Measurements from ENCODE around the gene BCAS3. TPM values are rescaled to one million over a fixed set of nuclear protein-coding genes. Genes with fewer than 3 reads are reported as not detected.

The BCAS3 gene
- polyA plus RNA-seq, 3 donors: 10.3 to 19.1 (median 14.7) TPM

DNA sequence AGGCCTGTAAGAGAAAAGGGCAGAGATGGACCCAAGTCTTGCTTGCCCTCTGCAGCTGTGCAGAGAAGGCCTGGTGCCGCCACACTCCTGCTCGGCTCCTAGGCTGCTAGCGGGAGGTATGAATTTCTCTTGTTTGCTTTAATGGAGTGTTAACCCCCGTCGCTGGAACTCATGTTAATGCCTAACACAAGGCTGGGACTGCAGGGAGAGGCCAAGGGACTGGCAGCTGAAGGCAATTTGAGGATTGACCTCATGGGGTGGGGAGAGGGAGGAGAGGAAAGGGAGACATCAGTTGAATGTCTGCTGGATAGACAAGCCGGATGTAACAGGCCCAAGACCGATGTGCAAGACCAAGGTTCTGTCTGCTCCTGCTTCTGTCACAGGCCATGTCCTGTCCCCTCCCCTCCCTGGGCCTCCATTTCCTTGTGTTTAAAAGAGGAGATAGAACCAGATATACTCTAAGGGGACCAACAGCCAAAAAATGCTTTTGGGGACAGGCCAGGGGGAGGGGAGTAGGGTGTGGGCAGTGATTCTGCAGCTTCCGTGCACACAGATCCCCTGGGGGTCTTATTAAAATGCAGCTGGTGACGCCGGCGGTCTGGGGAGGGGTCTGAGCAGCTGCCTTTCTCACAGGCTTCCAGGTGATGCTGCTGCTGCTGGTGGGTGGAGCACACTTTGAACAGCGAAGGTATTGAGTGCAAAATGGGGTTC, 675.3 kb downstream of the BCAS3 start:
- Histone ChIP-seq H3K9me3 (replicated peaks in 1 of 2; ENCODE audit: control insufficient read depth in 1 of 2, insufficient read depth in 1 of 2, low read length in 2 of 2) (no peaks in the 10 kb centered on the region), H3K9ac (ENCODE audit: insufficient read depth, low read length, poor library complexity, severe bottlenecking) (no peak overlapping the region), H3K36me3 (replicated peaks in 1 of 2; ENCODE audit: control insufficient read depth in 1 of 2, insufficient read depth in 2 of 2, low read length in 2 of 2) (no peaks in the 10 kb centered on the region), H4K20me1 (ENCODE audit: insufficient read depth, low read length) (no peaks in the 10 kb centered on the region), H2AFZ (ENCODE audit: insufficient read depth, low read depth, low read length, poor library complexity, severe bottlenecking) (no peak overlapping the region), H3K4me1 (ENCODE audit: control insufficient read depth in 1 of 2, insufficient read depth in 2 of 2, low read length in 2 of 2) (no peaks in the 10 kb centered on the region), H3K4me2 (replicated peaks; ENCODE audit: extremely low read depth, low read length, poor library complexity, severe bottlenecking) (no peak overlapping the region), H3K27me3 (ENCODE audit: control insufficient read depth in 2 of 2, insufficient read depth in 2 of 2, low read length in 2 of 2) (no peaks in the 10 kb centered on the region), H3K27ac (ENCODE audit: low read depth in 1 of 2, low read length in 2 of 2) (no peak overlapping the region), H3K4me3 (replicated peaks in 1 of 3; ENCODE audit: low read depth in 2 of 3, low read length in 3 of 3) (no peak overlapping the region), H3K79me2 (ENCODE audit: insufficient read depth, low read length) (no peaks in the 10 kb centered on the region)
- no peak overlapping the region for H3K27ac Mint-ChIP-seq
- H3K9me3 Mint-ChIP-seq: no peaks in the 10 kb centered on the region
- DNase-seq: no peak
- no peaks in the 10 kb centered on the region for H3K4me1 Mint-ChIP-seq
- TF ChIP-seq, protein P1, sequence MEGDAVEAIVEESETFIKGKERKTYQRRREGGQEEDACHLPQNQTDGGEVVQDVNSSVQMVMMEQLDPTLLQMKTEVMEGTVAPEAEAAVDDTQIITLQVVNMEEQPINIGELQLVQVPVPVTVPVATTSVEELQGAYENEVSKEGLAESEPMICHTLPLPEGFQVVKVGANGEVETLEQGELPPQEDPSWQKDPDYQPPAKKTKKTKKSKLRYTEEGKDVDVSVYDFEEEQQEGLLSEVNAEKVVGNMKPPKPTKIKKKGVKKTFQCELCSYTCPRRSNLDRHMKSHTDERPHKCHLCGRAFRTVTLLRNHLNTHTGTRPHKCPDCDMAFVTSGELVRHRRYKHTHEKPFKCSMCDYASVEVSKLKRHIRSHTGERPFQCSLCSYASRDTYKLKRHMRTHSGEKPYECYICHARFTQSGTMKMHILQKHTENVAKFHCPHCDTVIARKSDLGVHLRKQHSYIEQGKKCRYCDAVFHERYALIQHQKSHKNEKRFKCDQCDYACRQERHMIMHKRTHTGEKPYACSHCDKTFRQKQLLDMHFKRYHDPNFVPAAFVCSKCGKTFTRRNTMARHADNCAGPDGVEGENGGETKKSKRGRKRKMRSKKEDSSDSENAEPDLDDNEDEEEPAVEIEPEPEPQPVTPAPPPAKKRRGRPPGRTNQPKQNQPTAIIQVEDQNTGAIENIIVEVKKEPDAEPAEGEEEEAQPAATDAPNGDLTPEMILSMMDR (IDR thresholded peaks at IDR 0.05): no peak
- H3K27me3 Mint-ChIP-seq (ENCODE audit: low read depth in 3 of 3): peaks cover 0 to 2% (median 0%) of the 10 kb centered on the region in 3 donors
- no peak overlapping the region for H3K4me3 Mint-ChIP-seq
- H3K36me3 Mint-ChIP-seq: peaks cover 0 to 2% of the 10 kb centered on the region in 2 donors
- intact Hi-C loops (cut with micrococcal nuclease): no loop called here
- WGBS (ENCODE audit: insufficient coverage): 93% methylated on average over 10 of the region's 12 CpGs

DNA sequence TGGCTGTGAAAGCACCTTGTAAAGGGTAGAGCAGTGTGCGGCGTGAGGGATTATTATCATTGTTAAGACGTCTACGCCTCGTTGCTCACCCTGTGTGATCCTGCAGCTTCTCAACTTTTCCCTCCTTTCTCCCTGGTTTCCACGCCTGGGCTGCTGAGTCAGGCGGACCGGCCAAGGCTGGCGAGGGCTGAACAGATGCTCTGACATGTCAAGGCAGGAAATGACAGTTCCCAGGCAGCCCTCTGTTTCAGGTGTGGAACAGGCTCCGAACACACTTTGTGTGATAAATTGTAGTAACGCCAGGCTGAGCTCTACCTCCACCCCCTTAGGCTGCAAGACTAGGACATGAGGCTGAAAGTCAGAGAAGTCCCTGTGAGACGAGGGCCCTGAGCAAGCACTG, 676.0 kb downstream of the BCAS3 start:
- Mint-ChIP-seq H3K4me1 (no peaks in the 10 kb centered on the region), H3K9me3 (no peaks in the 10 kb centered on the region), H3K27me3 (ENCODE audit: low read depth in 3 of 3) (peaks cover 0 to 2% (median 0%) of the 10 kb centered on the region in 3 donors), H3K36me3 (peaks cover 0 to 2% of the 10 kb centered on the region in 2 donors), H3K27ac (no peak overlapping the region), H3K4me3 (no peak overlapping the region)
- H3K9me3 ChIP-seq (replicated peaks in 1 of 2; ENCODE audit: control insufficient read depth in 1 of 2, insufficient read depth in 1 of 2, low read length in 2 of 2): no peaks in the 10 kb centered on the region
- H4K20me1 ChIP-seq (ENCODE audit: insufficient read depth, low read length): no peaks in the 10 kb centered on the region
- no peak for DNase-seq
- H3K79me2 ChIP-seq (ENCODE audit: insufficient read depth, low read length): no peaks in the 10 kb centered on the region
- no peak overlapping the region for H3K4me3 ChIP-seq (replicated peaks in 1 of 3; ENCODE audit: low read depth in 2 of 3, low read length in 3 of 3)
- no peaks in the 10 kb centered on the region for H3K27me3 ChIP-seq (ENCODE audit: control insufficient read depth in 2 of 2, insufficient read depth in 2 of 2, low read length in 2 of 2)
- WGBS (ENCODE audit: insufficient coverage): 99% methylated on average over 8 of the region's 12 CpGs
- TF ChIP-seq, protein P1 (IDR thresholded peaks at IDR 0.05): no peak
- no peak overlapping the region for H3K4me2 ChIP-seq (replicated peaks; ENCODE audit: extremely low read depth, low read length, poor library complexity, severe bottlenecking)
- H3K9ac ChIP-seq (ENCODE audit: insufficient read depth, low read length, poor library complexity, severe bottlenecking): no peak overlapping the region
- no peak overlapping the region for H3K27ac ChIP-seq (ENCODE audit: low read depth in 1 of 2, low read length in 2 of 2)
- no peaks in the 10 kb centered on the region for H3K4me1 ChIP-seq (ENCODE audit: control insufficient read depth in 1 of 2, insufficient read depth in 2 of 2, low read length in 2 of 2)
- intact Hi-C loops (cut with micrococcal nuclease): no loop called here
- no peak overlapping the region for H2AFZ ChIP-seq (ENCODE audit: insufficient read depth, low read depth, low read length, poor library complexity, severe bottlenecking)
- no peaks in the 10 kb centered on the region for H3K36me3 ChIP-seq (replicated peaks in 1 of 2; ENCODE audit: control insufficient read depth in 1 of 2, insufficient read depth in 2 of 2, low read length in 2 of 2)

All from CD14-positive monocyte (primary cell).